HL-60 (cell line): ENCODE measurements around the gene TROAP.

Source experiments
- DNase-seq, 2 experiments: peaks; one replicate each; pipeline ENCODE4 v3.0.0-alpha.2; 2010 to 2020; ENCODE audit warnings: low read depth in 1 of 2, low spot score in 1 of 2
- H3K27ac ChIP-seq: fragments of 250-450 bp; sonication (Bioruptor Pico); replicated peaks from 2 replicates; pipeline ENCODE4 v1.5.1; 2020; ENCODE audit warnings: mild to moderate bottlenecking, moderate library complexity
- H3K27me3 ChIP-seq: fragments of 250-450 bp; sonication (Bioruptor Pico); 2 replicates; pipeline ENCODE4 v1.5.1; 2021; ENCODE audit warnings: mild to moderate bottlenecking, moderate library complexity; ENCODE audit not compliant: insufficient read depth, poor library complexity, severe bottlenecking
- H3K4me3 ChIP-seq: replicated peaks from 2 replicates; pipeline ENCODE4 v1.5.1; 2011; ENCODE audit warnings: mild to moderate bottlenecking, control low read depth, low read length; ENCODE audit not compliant: insufficient read depth
- CTCF ChIP-seq: IDR thresholded peaks from one replicate; pipeline ENCODE4 v1.5.1; 2011; ENCODE audit warnings: low read length, control low read depth, inconsistent platforms; ENCODE audit not compliant: insufficient read depth
- GABPA ChIP-seq: IDR thresholded peaks from 2 replicates; pipeline ENCODE4 v1.6.1; 2012; ENCODE audit warnings: low read depth
- POLR2AphosphoS5 ChIP-seq: IDR thresholded peaks from 2 replicates; pipeline ENCODE4 v1.6.1; 2012; ENCODE audit warnings: low read depth
- REST ChIP-seq: IDR thresholded peaks from 2 replicates; pipeline ENCODE4 v1.6.1; 2012; ENCODE audit warnings: low read depth; ENCODE audit not compliant: insufficient replicate concordance
- SPI1 ChIP-seq: IDR thresholded peaks from 2 replicates; pipeline ENCODE4 v1.6.1; 2012; ENCODE audit warnings: low read depth, mild to moderate bottlenecking, borderline replicate concordance

The TROAP gene

GRCh38 chr12:49294804-49295081 lies 28.3 kb upstream of the TROAP start:
- DNase-seq: no peak
- TF ChIP-seq SPI1 (no peak), CTCF (no peak), POLR2AphosphoS5 (no peak), REST (no peak), GABPA (no peak)
- H3K27me3 ChIP-seq: peaks cover 43% of the 10 kb centered on the region
- H3K27ac ChIP-seq: no peak overlapping the region
- no peak overlapping the region for H3K4me3 ChIP-seq

GRCh38 chr12:49295082-49295936 lies 27.7 kb upstream of the TROAP start, which contains the start of gene PRPH:
Gene PRPH (plus strand): TSS chr12:49295147. CDS start chr12:49295201, 54 bp downstream.
- Histone ChIP-seq H3K4me3 (no peak within 1 kb of the TSS), H3K27me3 (peaks cover 43% of the 10 kb centered on the region), H3K27ac (no peak within 1 kb of the TSS)
- no peak for TF ChIP-seq SPI1
- TF ChIP-seq GABPA: no peak
- TF ChIP-seq REST: no peak
- TF ChIP-seq POLR2AphosphoS5: no peak
- TF ChIP-seq CTCF: no peak
- DNase-seq: no peak

- Histone ChIP-seq H3K4me3 (peak overlapping the region; percentile 11; the same call in 1 of the 2 replicates), H3K27ac (no peak overlapping the region)
- peak in 1 of 2 experiments; percentile 43 for DNase-seq
Observed at GRCh38 chr12:49296034-49296835, 26.8 kb upstream of the TROAP start.

More at GRCh38 chr12:49296034-49296835, 26.8 kb upstream of the TROAP start:
- H3K27me3 ChIP-seq: peaks cover 43% of the 10 kb centered on the region
- TF ChIP-seq CTCF: peak; percentile 66
- TF ChIP-seq GABPA: no peak
- no peak for TF ChIP-seq SPI1
- TF ChIP-seq POLR2AphosphoS5: no peak
- no peak for TF ChIP-seq REST
